Thyroid gland (tissue), 4 donors: ENCODE data around the gene EGF.

Experiments used
- POLR2A ChIP-seq, 2 donors: fragments of 450-650 bp; IDR thresholded peaks; one replicate each; pipeline ENCODE4 v1.6.1; 2017; ENCODE audit warnings: antibody characterized with exemption in 2 of 2, mild to moderate bottlenecking in 2 of 2, moderate library complexity in 1 of 2
- TF ChIP-seq, protein P1 (sequence below), 6 experiments: fragments of 200-600 bp in 3 of 6; fragments of 450-650 bp in 3 of 6; sonication (generic) in 3 of 6; IDR thresholded peaks; one replicate each; pipeline ENCODE4 v1.5.1; 2016 to 2019; ENCODE audit warnings: antibody characterized with exemption in 6 of 6, mild to moderate bottlenecking in 2 of 6, inconsistent platforms in 1 of 6, moderate library complexity in 1 of 6

DNA sequence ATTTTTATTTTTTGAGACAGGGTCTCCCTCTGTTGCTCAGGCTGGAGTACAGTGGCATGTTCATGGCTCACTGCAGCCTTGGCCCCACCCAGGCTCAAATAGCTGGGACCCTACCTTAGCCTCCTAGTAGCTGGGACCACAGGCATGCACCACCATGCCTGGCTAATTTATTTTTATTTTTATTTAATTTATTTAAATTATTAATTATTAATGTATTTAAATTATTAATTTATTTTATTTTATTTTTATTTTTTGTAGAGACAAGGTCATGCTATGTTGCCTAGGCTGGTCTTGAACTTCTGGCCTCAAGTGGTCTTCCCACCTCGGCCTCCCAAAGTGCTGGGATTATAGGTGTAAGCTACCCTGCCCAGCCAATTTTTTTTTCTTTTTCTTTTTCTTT lies 69.3 kb downstream of the EGF start:
- no peak for TF ChIP-seq POLR2A (IDR thresholded peaks at IDR 0.05)
- TF ChIP-seq, protein P1, sequence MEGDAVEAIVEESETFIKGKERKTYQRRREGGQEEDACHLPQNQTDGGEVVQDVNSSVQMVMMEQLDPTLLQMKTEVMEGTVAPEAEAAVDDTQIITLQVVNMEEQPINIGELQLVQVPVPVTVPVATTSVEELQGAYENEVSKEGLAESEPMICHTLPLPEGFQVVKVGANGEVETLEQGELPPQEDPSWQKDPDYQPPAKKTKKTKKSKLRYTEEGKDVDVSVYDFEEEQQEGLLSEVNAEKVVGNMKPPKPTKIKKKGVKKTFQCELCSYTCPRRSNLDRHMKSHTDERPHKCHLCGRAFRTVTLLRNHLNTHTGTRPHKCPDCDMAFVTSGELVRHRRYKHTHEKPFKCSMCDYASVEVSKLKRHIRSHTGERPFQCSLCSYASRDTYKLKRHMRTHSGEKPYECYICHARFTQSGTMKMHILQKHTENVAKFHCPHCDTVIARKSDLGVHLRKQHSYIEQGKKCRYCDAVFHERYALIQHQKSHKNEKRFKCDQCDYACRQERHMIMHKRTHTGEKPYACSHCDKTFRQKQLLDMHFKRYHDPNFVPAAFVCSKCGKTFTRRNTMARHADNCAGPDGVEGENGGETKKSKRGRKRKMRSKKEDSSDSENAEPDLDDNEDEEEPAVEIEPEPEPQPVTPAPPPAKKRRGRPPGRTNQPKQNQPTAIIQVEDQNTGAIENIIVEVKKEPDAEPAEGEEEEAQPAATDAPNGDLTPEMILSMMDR (IDR thresholded peaks at IDR 0.05): no peak
